ENCODE data around the gene NOVA1.

Gene NOVA1

GRCh38 chr14:26522967-26523366 lies 74.9 kb downstream of the NOVA1 start:
- no peaks in the 10 kb centered on the region for H4K20me1 ChIP-seq (ENCODE audit: insufficient read depth)
- no peak overlapping the region for H3K4me2 ChIP-seq
- H3K79me2 ChIP-seq (ENCODE audit: insufficient read depth, low read depth): no peaks in the 10 kb centered on the region
- no peak overlapping the region for H3K9ac ChIP-seq
- H2AFZ ChIP-seq (ENCODE audit: low read depth): no peak overlapping the region
- no peak overlapping the region for H3K27ac ChIP-seq
- no peaks in the 10 kb centered on the region for H3K36me3 ChIP-seq (ENCODE audit: insufficient read depth)
- no peaks in the 10 kb centered on the region for H3K27me3 ChIP-seq (ENCODE audit: insufficient read depth, low read depth)
- H3K4me3 ChIP-seq (IDR thresholded peaks at IDR 0.05; ENCODE audit: insufficient read depth, low read depth, low read length): no peak overlapping the region
- TF ChIP-seq, protein P1, sequence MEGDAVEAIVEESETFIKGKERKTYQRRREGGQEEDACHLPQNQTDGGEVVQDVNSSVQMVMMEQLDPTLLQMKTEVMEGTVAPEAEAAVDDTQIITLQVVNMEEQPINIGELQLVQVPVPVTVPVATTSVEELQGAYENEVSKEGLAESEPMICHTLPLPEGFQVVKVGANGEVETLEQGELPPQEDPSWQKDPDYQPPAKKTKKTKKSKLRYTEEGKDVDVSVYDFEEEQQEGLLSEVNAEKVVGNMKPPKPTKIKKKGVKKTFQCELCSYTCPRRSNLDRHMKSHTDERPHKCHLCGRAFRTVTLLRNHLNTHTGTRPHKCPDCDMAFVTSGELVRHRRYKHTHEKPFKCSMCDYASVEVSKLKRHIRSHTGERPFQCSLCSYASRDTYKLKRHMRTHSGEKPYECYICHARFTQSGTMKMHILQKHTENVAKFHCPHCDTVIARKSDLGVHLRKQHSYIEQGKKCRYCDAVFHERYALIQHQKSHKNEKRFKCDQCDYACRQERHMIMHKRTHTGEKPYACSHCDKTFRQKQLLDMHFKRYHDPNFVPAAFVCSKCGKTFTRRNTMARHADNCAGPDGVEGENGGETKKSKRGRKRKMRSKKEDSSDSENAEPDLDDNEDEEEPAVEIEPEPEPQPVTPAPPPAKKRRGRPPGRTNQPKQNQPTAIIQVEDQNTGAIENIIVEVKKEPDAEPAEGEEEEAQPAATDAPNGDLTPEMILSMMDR (conservative IDR thresholded peaks at IDR 0.05; ENCODE audit: low read depth, low read length): no peak
- no peaks in the 10 kb centered on the region for H3K4me1 ChIP-seq (ENCODE audit: low read depth, poor library complexity, severe bottlenecking)

- no peak overlapping the region for H3K4me3 ChIP-seq (IDR thresholded peaks at IDR 0.05; ENCODE audit: insufficient read depth, low read depth, low read length)
- H3K36me3 ChIP-seq (ENCODE audit: insufficient read depth): no peaks in the 10 kb centered on the region
- TF ChIP-seq, protein P1 (conservative IDR thresholded peaks at IDR 0.05; ENCODE audit: low read depth, low read length): no peak
- no peaks in the 10 kb centered on the region for H3K27me3 ChIP-seq (ENCODE audit: insufficient read depth, low read depth)
- no peaks in the 10 kb centered on the region for H3K4me1 ChIP-seq (ENCODE audit: low read depth, poor library complexity, severe bottlenecking)
- H4K20me1 ChIP-seq (ENCODE audit: insufficient read depth): no peaks in the 10 kb centered on the region
- H2AFZ ChIP-seq (ENCODE audit: low read depth): no peak overlapping the region
- no peak overlapping the region for H3K4me2 ChIP-seq
- H3K27ac ChIP-seq: no peak overlapping the region
- no peak overlapping the region for H3K9ac ChIP-seq
- H3K79me2 ChIP-seq (ENCODE audit: insufficient read depth, low read depth): no peaks in the 10 kb centered on the region
Observed at GRCh38 chr14:26517771-26518170, 80.1 kb downstream of the NOVA1 start.

- H3K4me3 ChIP-seq (IDR thresholded peaks at IDR 0.05; ENCODE audit: insufficient read depth, low read depth, low read length): no peak overlapping the region
- no peak overlapping the region for H3K27ac ChIP-seq
- no peaks in the 10 kb centered on the region for H3K4me1 ChIP-seq (ENCODE audit: low read depth, poor library complexity, severe bottlenecking)
- TF ChIP-seq, protein P1 (conservative IDR thresholded peaks at IDR 0.05; ENCODE audit: low read depth, low read length): no peak
- no peaks in the 10 kb centered on the region for H4K20me1 ChIP-seq (ENCODE audit: insufficient read depth)
- no peak overlapping the region for H3K4me2 ChIP-seq
- no peaks in the 10 kb centered on the region for H3K36me3 ChIP-seq (ENCODE audit: insufficient read depth)
- no peak overlapping the region for H3K9ac ChIP-seq
- no peak overlapping the region for H2AFZ ChIP-seq (ENCODE audit: low read depth)
- H3K79me2 ChIP-seq (ENCODE audit: insufficient read depth, low read depth): no peaks in the 10 kb centered on the region
- H3K27me3 ChIP-seq (ENCODE audit: insufficient read depth, low read depth): no peaks in the 10 kb centered on the region
Observed at GRCh38 chr14:26500028-26500427, 97.8 kb downstream of the NOVA1 start.

DNA sequence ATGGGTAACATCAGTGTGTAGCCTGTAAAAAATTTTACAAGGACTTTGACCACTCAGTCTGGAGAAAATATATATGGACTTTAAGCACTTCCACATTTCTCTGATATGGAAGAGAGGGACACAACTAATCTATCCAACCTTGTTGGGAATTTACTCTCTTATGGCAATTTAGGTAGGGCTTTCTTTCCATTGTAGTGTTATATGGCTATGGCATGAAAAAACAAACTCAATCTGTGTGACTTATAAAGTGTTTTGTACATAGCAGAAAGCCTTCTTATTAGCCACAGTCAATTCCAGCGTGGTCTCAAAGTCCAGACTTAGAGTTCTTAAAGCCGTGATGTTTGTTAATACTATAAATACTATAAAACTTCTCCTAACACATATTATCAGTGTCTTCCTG lies 98.3 kb downstream of the NOVA1 start:
- H3K36me3 ChIP-seq (ENCODE audit: insufficient read depth): no peaks in the 10 kb centered on the region
- H3K79me2 ChIP-seq (ENCODE audit: insufficient read depth, low read depth): no peaks in the 10 kb centered on the region
- H3K4me2 ChIP-seq: no peak overlapping the region
- H3K27ac ChIP-seq: no peak overlapping the region
- no peaks in the 10 kb centered on the region for H4K20me1 ChIP-seq (ENCODE audit: insufficient read depth)
- no peaks in the 10 kb centered on the region for H3K4me1 ChIP-seq (ENCODE audit: low read depth, poor library complexity, severe bottlenecking)
- no peak overlapping the region for H3K9ac ChIP-seq
- H2AFZ ChIP-seq (ENCODE audit: low read depth): no peak overlapping the region
- H3K4me3 ChIP-seq (IDR thresholded peaks at IDR 0.05; ENCODE audit: insufficient read depth, low read depth, low read length): no peak overlapping the region
- no peaks in the 10 kb centered on the region for H3K27me3 ChIP-seq (ENCODE audit: insufficient read depth, low read depth)
- TF ChIP-seq, protein P1 (conservative IDR thresholded peaks at IDR 0.05; ENCODE audit: low read depth, low read length): no peak
